Measurements from ENCODE around the gene SLIT3.

GRCh38 chr5:169182797-169183196, 118.1 kb downstream of the SLIT3 start:
- TF ChIP-seq CTCF (IDR thresholded peaks at IDR 0.05; ENCODE audit: low read depth, low read length, poor library complexity, severe bottlenecking) (no peak), EZH2phosphoT487 (IDR thresholded peaks at IDR 0.05; ENCODE audit: borderline replicate concordance, low read length) (no peak)

Data from DOHH2 (cell line).